Skeletal muscle tissue (tissue), 4 donors: Measurements from ENCODE around the gene PHLPP2. TPM values are rescaled to one million over a fixed set of nuclear protein-coding genes. Genes with fewer than 3 reads are reported as not detected.
"Not testable (repeated sequence)": the region's sequence is repeated elsewhere in the genome, so short reads cannot be mapped to it uniquely, and the experiment has no call there.

Source experiments
- H3K27ac ChIP-seq: one replicate; pipeline ENCODE4 v1.7.0; 2013; ENCODE audit warnings: mild to moderate bottlenecking, low read depth, low read length, inconsistent platforms
- H3K27me3 ChIP-seq, 3 donors: one replicate each; pipeline ENCODE4 v1.7.0; 2013; ENCODE audit warnings: low read length in 3 of 3; ENCODE audit not compliant: control insufficient read depth in 3 of 3, insufficient read depth in 3 of 3
- H3K36me3 ChIP-seq, 3 donors: one replicate each; pipeline ENCODE4 v1.7.0; 2013; ENCODE audit warnings: low read length in 3 of 3; ENCODE audit not compliant: control insufficient read depth in 3 of 3, insufficient read depth in 3 of 3
- H3K4me1 ChIP-seq, 3 donors: one replicate each; pipeline ENCODE4 v1.7.0; 2013; ENCODE audit warnings: low read length in 3 of 3, mild to moderate bottlenecking in 3 of 3; ENCODE audit not compliant: control insufficient read depth in 3 of 3, insufficient read depth in 3 of 3
- H3K4me3 ChIP-seq, 3 donors: one replicate each; pipeline ENCODE4 v1.7.0; 2013; ENCODE audit warnings: low read length in 3 of 3
- H3K9ac ChIP-seq, 3 donors: one replicate each; pipeline ENCODE4 v1.7.0; 2013; ENCODE audit warnings: low read length in 3 of 3, mild to moderate bottlenecking in 3 of 3, moderate library complexity in 2 of 3, low read depth in 1 of 3
- H3K9me3 ChIP-seq, 3 donors: one replicate each; pipeline ENCODE4 v1.7.0; 2013; ENCODE audit warnings: low read length in 3 of 3; ENCODE audit not compliant: control insufficient read depth in 3 of 3
- total RNA-seq: library from RNA; depleted of rRNA; stranded (reverse); fragments of >200 nt; gene quantifications from one replicate; pipeline ENCODE4 v1.2.3, GENCODE V29; 2014
- donor health status: Osteomylitis.

Gene PHLPP2
- total RNA-seq, 1 donor from 2014 or later: 8.9 TPM

- no peak overlapping the region for H3K27ac ChIP-seq
- H3K4me3 ChIP-seq: no peak overlapping the region
- no peaks in the 10 kb centered on the region for H3K4me1 ChIP-seq
- H3K9me3 ChIP-seq: no peaks in the 10 kb centered on the region
- H3K27me3 ChIP-seq: no peaks in the 10 kb centered on the region
- no peak overlapping the region for H3K9ac ChIP-seq
- H3K36me3 ChIP-seq: peaks cover 5 to 16% (median 9%) of the 10 kb centered on the region in 3 donors
Observed at GRCh38 chr16:71693164-71693563, 31.3 kb downstream of the PHLPP2 start.

GRCh38 chr16:71689901-71690300 is 34.6 kb downstream of the PHLPP2 start:
- Histone ChIP-seq H3K9ac (no peak overlapping the region), H3K4me1 (no peaks in the 10 kb centered on the region), H3K36me3 (peaks cover 7 to 15% (median 9%) of the 10 kb centered on the region in 3 donors), H3K9me3 (no peaks in the 10 kb centered on the region), H3K27ac (no peak overlapping the region), H3K4me3 (no peak overlapping the region), H3K27me3 (no peaks in the 10 kb centered on the region)

- Histone ChIP-seq H3K9ac (no peak overlapping the region), H3K36me3 (peaks cover 10 to 17% (median 11%) of the 10 kb centered on the region in 3 donors), H3K9me3 (no peaks in the 10 kb centered on the region)
Observed at GRCh38 chr16:71687861-71688260, 36.6 kb downstream of the PHLPP2 start.

GRCh38 chr16:71684280-71684679 is 40.2 kb downstream of the PHLPP2 start:
- H3K27ac ChIP-seq, H3K9ac ChIP-seq, H3K4me1 ChIP-seq, H3K4me3 ChIP-seq, H3K27me3 ChIP-seq, H3K9me3 ChIP-seq: not testable (repeated sequence)
- peaks cover 5 to 22% (median 12%) of the 10 kb centered on the region in 3 donors for H3K36me3 ChIP-seq

More at GRCh38 chr16:71687861-71688260, 36.6 kb downstream of the PHLPP2 start:
- no peak overlapping the region for H3K4me3 ChIP-seq
- H3K4me1 ChIP-seq: no peaks in the 10 kb centered on the region
- H3K27me3 ChIP-seq: no peaks in the 10 kb centered on the region
- H3K27ac ChIP-seq: no peak overlapping the region

- peaks cover 11 to 30% (median 21%) of the 10 kb centered on the region in 3 donors for H3K36me3 ChIP-seq
- H3K4me3 ChIP-seq: no peak overlapping the region
- no peaks in the 10 kb centered on the region for H3K9me3 ChIP-seq
- no peak overlapping the region for H3K9ac ChIP-seq
- H3K4me1 ChIP-seq: no peaks in the 10 kb centered on the region
- H3K27me3 ChIP-seq: no peaks in the 10 kb centered on the region
- H3K27ac ChIP-seq: no peak overlapping the region
Observed at GRCh38 chr16:71681360-71681759, 43.1 kb downstream of the PHLPP2 start.

- Histone ChIP-seq H3K9ac (no peak overlapping the region), H3K27me3 (no peaks in the 10 kb centered on the region), H3K4me3 (no peak overlapping the region), H3K27ac (no peak overlapping the region), H3K36me3 (peaks cover 13 to 52% (median 41%) of the 10 kb centered on the region in 3 donors), H3K9me3 (no peaks in the 10 kb centered on the region), H3K4me1 (no peaks in the 10 kb centered on the region)
Observed at GRCh38 chr16:71676236-71676635, 48.3 kb downstream of the PHLPP2 start.

GRCh38 chr16:71675380-71675779 is 49.1 kb downstream of the PHLPP2 start:
- H3K36me3 ChIP-seq: peaks cover 18 to 52% (median 46%) of the 10 kb centered on the region in 3 donors
- no peaks in the 10 kb centered on the region for H3K9me3 ChIP-seq
- no peak overlapping the region for H3K27ac ChIP-seq

GRCh38 chr16:71674229-71674628 is 50.3 kb downstream of the PHLPP2 start:
- no peaks in the 10 kb centered on the region for H3K9me3 ChIP-seq
- H3K9ac ChIP-seq: no peak overlapping the region
- H3K27ac ChIP-seq: no peak overlapping the region
- H3K36me3 ChIP-seq: peaks cover 22 to 57% (median 45%) of the 10 kb centered on the region in 3 donors
- H3K27me3 ChIP-seq: no peaks in the 10 kb centered on the region
- no peak overlapping the region for H3K4me3 ChIP-seq
- no peaks in the 10 kb centered on the region for H3K4me1 ChIP-seq

More at GRCh38 chr16:71675380-71675779, 49.1 kb downstream of the PHLPP2 start:
- Histone ChIP-seq H3K27me3 (no peaks in the 10 kb centered on the region), H3K4me1 (no peaks in the 10 kb centered on the region), H3K9ac (no peak overlapping the region), H3K4me3 (no peak overlapping the region)

- peaks cover 24 to 57% (median 43%) of the 10 kb centered on the region in 3 donors for H3K36me3 ChIP-seq
- H3K27ac ChIP-seq: no peak overlapping the region
- H3K9ac ChIP-seq: no peak overlapping the region
- H3K4me3 ChIP-seq: no peak overlapping the region
- H3K9me3 ChIP-seq: no peaks in the 10 kb centered on the region
- H3K27me3 ChIP-seq: no peaks in the 10 kb centered on the region
- no peaks in the 10 kb centered on the region for H3K4me1 ChIP-seq
Observed at GRCh38 chr16:71673582-71673973, 50.9 kb downstream of the PHLPP2 start.

- H3K4me1 ChIP-seq: no peaks in the 10 kb centered on the region
- H3K9ac ChIP-seq: no peak overlapping the region
- H3K9me3 ChIP-seq: no peaks in the 10 kb centered on the region
- peaks cover 23 to 58% (median 43%) of the 10 kb centered on the region in 3 donors for H3K36me3 ChIP-seq
- H3K27ac ChIP-seq: no peak overlapping the region
- no peak overlapping the region for H3K4me3 ChIP-seq
- no peaks in the 10 kb centered on the region for H3K27me3 ChIP-seq
Observed at GRCh38 chr16:71672803-71673581, 51.5 kb downstream of the PHLPP2 start.
